Fibroblast of pulmonary artery (primary cell): ENCODE results near the gene BAZ2B.

Experiments used
- DNase-seq: peaks from one replicate; pipeline ENCODE4 v3.0.0-alpha.2; 2010; ENCODE audit warnings: low read depth
- H3K4me3 ChIP-seq: replicated peaks from 2 replicates; pipeline ENCODE4 v1.5.1; 2011; ENCODE audit warnings: low read depth, mild to moderate bottlenecking, control low read depth, low read length, moderate library complexity
- CTCF ChIP-seq: IDR thresholded peaks from 2 replicates; pipeline ENCODE4 v1.5.1; 2011; ENCODE audit warnings: mild to moderate bottlenecking, control low read depth, low read length, inconsistent platforms; ENCODE audit errors: missing control alignments

Gene BAZ2B

GRCh38 chr2:159438720-159439353 is 177.5 kb downstream of the BAZ2B start:
- DNase-seq = no peak

DNA sequence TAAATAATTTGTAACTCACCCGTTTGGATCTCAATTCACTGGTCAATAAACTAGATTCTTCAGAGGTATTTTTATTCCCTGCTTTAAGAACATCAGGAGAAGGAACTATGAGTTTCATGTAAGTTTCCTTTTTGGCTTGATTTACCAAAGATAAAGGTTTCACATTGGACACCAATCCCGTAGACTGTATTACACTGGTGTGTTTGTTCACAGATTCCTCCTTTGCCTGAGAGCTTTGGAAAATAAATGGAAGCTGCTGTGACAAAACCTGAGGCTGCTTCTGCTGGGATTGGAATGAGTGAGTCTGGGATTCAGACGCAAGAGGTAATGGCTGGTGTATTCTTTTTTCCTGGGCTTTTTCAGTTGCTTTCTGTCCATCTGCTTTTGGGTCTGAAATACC is 178.1 kb downstream of the BAZ2B start:
- DNase-seq = no peak
- no peak overlapping the region for H3K4me3 ChIP-seq
- TF ChIP-seq CTCF = no peak

More at GRCh38 chr2:159438720-159439353, 177.5 kb downstream of the BAZ2B start:
- H3K4me3 ChIP-seq = no peak overlapping the region
- TF ChIP-seq CTCF = no peak

- DNase-seq = no peak
- no peak overlapping the region for H3K4me3 ChIP-seq
- no peak for TF ChIP-seq CTCF
Observed at GRCh38 chr2:159432610-159433009, 183.7 kb downstream of the BAZ2B start.

- H3K4me3 ChIP-seq = no peak overlapping the region
- TF ChIP-seq CTCF = no peak
- DNase-seq = no peak
Observed at GRCh38 chr2:159427048-159427447, 189.3 kb downstream of the BAZ2B start.

DNA sequence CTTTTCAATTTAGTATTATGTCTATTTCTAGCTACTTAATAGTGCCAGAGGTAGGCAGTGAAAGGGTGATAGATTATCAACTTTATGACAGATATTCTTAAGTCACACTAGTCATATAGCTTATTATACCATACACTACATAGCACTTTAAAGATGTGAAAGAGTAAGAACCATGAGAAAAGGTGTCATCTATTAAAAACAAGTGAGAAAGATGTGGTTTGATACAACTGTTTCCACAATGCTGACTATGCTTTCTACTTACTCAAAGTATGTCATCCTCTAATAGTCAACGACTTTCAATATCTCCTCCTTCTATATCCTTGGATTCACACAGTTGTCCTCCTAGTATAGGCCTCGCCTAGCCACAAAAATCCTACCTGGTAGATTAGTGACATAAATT is 196.9 kb downstream of the BAZ2B start:
- no peak for DNase-seq
- H3K4me3 ChIP-seq = no peak overlapping the region
- no peak for TF ChIP-seq CTCF

DNA sequence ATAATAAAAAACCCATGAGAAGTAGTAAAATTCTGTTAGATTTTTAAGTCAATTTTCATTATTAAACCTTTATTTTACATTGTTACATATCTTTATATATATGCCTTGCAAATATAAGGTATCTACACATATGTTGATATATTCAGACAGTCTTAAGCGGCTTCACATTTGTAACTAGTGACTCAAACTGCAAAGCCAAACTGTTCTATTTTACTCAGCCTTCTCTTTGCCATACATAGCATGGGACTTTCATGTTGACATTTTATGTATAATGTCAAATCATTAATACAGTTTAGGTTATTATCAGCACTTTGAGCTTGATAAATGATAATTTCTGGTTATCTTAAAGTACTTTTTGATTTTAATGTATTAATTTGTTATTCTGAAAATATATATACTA is 204.9 kb downstream of the BAZ2B start:
- DNase-seq = no peak
- TF ChIP-seq CTCF = no peak
- H3K4me3 ChIP-seq = no peak overlapping the region

GRCh38 chr2:159410276-159410675 is 206.1 kb downstream of the BAZ2B start:
- no peak for DNase-seq
- H3K4me3 ChIP-seq = no peak overlapping the region
- no peak for TF ChIP-seq CTCF
